H1 (cell line): Measurements from ENCODE around the gene OR5L1. TPM values are rescaled to one million over a fixed set of nuclear protein-coding genes. Genes with fewer than 3 reads are reported as not detected.

Source experiments
- CBX8 ChIP-seq: fragments of 300-800, 300-1000 bp; sonication (generic); IDR thresholded peaks from 2 replicates; pipeline ENCODE4 v1.7.1; 2016; ENCODE audit warnings: low read depth, low read length, borderline replicate concordance
- CHD1 ChIP-seq: IDR thresholded peaks from 2 replicates; pipeline ENCODE4 v1.6.1; 2012; ENCODE audit warnings: low read depth, low read length, improper control_type of control experiment
- RBBP5 ChIP-seq: IDR thresholded peaks from 2 replicates; pipeline ENCODE4 v1.7.1; 2012; ENCODE audit warnings: low read depth, mild to moderate bottlenecking, inconsistent platforms, low read length, moderate library complexity, borderline replicate concordance
- TAF1 ChIP-seq: IDR thresholded peaks from 2 replicates; pipeline ENCODE4 v1.6.1; 2011; ENCODE audit warnings: mild to moderate bottlenecking, low read depth, low read length
- TAF7 ChIP-seq: optimal IDR thresholded peaks from 2 replicates; pipeline ENCODE3; 2011; ENCODE audit warnings: low read depth, mild to moderate bottlenecking, inconsistent platforms, low read length, moderate library complexity, borderline replicate concordance
- TEAD4 ChIP-seq: IDR thresholded peaks from 2 replicates; pipeline ENCODE4 v1.6.1; 2012; ENCODE audit warnings: low read depth, low read length, inconsistent platforms, mixed read lengths
- YY1 ChIP-seq: IDR thresholded peaks from 2 replicates; pipeline ENCODE4 v1.6.1; 2011; ENCODE audit warnings: low read depth, mild to moderate bottlenecking, low read length
- polyA plus RNA-seq, 7 experiments: library from polyadenylated mRNA; depleted of rRNA in 3 of 7; stranded (reverse) in 5 of 7; unstranded in 2 of 7; fragments of >200 nt in 5 of 7; fragments of 200-250 nt in 2 of 7; gene quantifications; 1 replicate in 5 of 7; 2 replicates in 1 of 7; 4 replicates in 1 of 7; pipeline versions ENCODE4 v1.2.1 to v1.2.3, GENCODE V29; 2011 to 2013; ENCODE audit warnings: missing spikeins in 2 of 7, mixed read lengths in 2 of 7
- total RNA-seq: library from RNA; stranded (reverse); fragmentation: NEBNext Ultra II Directional; extraction: Animal tissue kit (Norgen Biotek cat#: 25700); gene quantifications from 2 replicates; pipeline ENCODE4 v1.2.1, GENCODE V29; 2021
- TF ChIP-seq, protein P1 (sequence below): IDR thresholded peaks from 2 replicates; pipeline ENCODE4 v1.6.1; 2012; ENCODE audit warnings: inconsistent platforms

OR5L1 gene
- total and polyA plus RNA-seq, 2 of the 8 experiments (the other 6 are each of a cell fraction or from before 2014, with no cell fraction given) = not detected

DNA sequence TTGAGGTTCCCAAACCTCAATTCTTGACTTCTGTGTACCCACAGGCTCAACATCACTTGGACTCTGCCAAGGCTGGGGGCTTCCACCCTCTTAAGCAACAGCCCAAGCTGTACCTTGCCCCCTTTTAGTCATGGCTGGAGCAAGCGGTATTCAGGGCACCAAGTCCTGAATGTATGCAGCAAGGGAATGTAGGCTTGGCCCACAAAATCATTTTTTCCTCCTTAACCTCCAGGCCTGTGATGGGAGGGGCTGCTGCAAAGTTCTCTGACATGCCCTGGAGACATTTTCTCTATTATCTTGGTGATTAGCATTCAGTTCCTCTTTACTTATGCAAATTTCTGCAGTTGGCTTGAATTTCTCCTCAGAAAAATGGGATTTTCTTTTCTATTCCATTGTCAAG lies 4.9 kb upstream of the OR5L1 start (continued):
- TF ChIP-seq, protein P1, sequence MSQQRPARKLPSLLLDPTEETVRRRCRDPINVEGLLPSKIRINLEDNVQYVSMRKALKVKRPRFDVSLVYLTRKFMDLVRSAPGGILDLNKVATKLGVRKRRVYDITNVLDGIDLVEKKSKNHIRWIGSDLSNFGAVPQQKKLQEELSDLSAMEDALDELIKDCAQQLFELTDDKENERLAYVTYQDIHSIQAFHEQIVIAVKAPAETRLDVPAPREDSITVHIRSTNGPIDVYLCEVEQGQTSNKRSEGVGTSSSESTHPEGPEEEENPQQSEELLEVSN = no peak
- TF ChIP-seq TAF7 = no peak
- no peak for TF ChIP-seq CBX8
- no peak for TF ChIP-seq CHD1
- TF ChIP-seq YY1 = no peak
- no peak for TF ChIP-seq TEAD4
- TF ChIP-seq TAF1 = no peak
- no peak for TF ChIP-seq RBBP5
